NCI-H2029 (cell line): ENCODE results near the gene SDK1.
A peak's percentile ranks its signal among the peaks of the same experiment; 100 is the strongest.

Source experiments
- DNase-seq: peaks from one replicate; lab custom pipeline; 2025; lab: John Stamatoyannopoulos, UW

SDK1 gene

GRCh38 chr7:3338161-3338560 is 37.1 kb downstream of the SDK1 start:
- DNase-seq, result peak; percentile 43

- no peak for DNase-seq
Observed at GRCh38 chr7:3345699-3346481, 44.8 kb downstream of the SDK1 start.

DNA sequence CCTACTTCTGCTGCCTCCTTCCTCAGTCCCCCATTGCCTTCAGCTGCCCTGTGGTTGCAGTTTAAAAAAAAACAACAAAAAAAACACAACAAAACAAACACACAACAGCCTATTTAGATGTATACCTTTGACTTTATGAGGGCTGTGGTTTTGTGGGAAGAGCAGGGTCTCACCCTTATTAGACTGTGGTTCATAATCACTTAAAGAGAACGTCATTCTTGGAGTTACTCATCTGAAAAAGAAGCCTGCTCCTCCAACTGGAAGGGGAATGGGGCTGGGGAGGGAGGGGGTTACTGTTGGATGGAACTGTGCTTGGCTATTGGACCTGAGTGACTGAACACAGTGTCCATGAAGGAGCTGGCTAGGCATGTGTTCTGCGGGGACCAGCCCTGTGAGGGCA is 48.1 kb downstream of the SDK1 start:
- DNase-seq, result no peak

DNA sequence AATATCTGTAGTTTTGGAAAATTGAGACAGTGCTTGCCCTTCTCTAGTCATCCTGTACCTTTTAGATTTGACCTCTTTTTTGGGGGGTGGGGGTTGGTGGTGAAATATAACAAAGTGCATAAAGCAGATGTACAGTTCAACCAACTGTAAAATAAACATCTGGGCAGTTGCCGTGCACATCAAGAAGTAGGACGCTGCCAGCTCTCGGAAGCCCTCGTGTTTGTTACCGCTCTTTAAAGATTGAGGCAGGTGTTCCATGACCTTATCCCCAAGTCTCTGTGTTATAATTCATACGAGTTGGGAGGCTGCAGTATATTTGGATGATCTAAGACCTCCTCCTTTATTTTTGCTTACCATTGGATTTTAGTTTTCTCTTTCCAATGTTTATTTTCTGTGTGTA is 55.1 kb downstream of the SDK1 start:
- no peak for DNase-seq

GRCh38 chr7:3358991-3359390 is 57.9 kb downstream of the SDK1 start:
- no peak for DNase-seq

DNA sequence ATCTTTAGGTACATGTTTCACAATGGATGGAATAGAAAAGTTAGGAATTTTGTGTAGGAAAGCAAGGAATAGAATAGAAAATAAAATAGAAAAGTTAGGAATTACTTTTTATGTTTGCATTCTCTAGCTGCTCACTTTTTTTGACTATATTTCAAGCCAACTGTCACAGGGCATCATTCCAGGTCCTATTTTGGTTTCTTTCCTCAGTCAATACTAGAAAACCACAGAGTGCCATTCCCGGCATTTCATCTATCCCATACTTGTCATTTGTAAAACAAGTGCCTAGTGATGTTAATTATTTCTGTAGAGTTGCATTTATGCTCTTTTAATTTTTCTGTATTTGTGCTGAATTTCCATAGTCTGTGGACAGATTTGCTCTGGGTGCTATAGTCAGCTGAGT is 66.2 kb downstream of the SDK1 start:
- DNase-seq, result peak; percentile 3

GRCh38 chr7:3370068-3370830 is 69.2 kb downstream of the SDK1 start:
- DNase-seq, result peak; percentile 42

DNA sequence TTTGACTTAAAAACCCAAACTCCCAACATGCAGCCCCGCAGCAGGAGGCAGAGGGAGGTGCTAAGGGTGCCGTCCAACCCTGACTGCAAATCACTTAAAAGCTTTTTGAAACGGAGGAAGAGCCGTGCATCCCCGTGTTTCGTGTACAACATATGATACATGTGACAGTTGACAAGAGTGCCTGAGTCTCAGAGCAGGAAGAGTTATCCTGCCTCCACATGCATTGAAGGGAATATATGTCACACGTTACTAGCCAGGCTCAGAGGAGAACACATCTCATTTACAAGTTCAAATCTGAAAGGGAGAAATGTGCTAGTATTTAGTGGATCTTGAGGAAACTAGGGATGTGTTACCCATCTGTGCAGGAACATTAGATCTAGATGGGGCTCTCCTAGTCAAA is 69.9 kb downstream of the SDK1 start:
- DNase-seq, result no peak

DNA sequence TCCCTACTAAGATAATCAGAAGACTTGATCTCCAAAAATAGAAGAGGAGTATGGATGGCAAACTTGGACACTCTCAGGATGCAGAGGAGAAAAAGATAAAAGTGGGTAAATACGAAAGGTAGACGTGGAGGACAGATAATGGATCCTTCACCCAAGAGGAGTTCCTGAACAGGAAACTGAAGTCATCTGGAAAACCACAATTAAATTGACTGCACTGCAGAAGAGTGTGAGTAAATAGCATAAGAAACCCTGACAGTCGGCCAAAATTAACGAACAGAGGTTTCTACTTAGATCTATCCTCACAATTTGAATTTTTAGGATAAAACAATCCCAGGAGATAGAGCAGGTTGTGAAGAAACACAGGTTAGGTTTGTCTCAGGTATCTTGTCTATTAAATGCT is 70.5 kb downstream of the SDK1 start:
- DNase-seq, result peak; percentile 68

GRCh38 chr7:3374239-3374638 is 73.2 kb downstream of the SDK1 start:
- DNase-seq, result no peak

DNA sequence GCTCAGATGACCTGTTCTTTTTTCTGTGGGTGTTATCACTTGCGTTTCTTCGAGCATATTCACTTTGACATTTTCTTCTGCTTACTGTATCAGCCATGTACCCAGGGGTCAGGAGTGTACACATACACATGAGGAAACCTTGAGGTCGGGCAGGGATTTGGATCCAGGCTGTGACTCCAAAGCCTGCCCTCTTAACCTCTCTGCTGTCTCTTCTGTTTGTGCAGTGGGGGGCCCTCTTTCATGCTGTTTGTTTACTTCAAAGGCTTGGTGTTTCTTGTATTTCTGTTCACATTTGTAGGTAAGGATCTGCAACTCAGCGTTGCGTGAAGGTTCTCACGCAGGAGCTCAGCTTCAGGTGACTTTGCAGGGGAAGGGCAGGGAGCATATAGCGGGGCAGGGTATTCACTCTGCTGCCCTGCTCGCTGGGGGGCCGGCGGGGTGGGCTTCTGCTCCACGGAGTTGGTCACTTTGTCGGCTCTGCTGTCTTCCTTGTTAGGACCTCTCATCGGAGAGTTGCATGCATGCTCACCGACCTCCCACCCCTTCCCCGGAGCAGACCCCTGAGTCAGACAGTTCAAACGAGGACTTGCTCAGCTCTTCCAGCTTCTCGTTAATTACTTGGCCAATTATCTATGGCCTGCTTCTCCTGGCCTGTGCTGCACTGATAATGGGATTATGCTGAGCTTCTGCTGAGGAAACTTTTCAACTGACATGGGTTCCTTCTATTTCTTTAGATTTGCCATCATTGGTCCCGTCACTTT is 77.5 kb downstream of the SDK1 start:
- no peak for DNase-seq

DNA sequence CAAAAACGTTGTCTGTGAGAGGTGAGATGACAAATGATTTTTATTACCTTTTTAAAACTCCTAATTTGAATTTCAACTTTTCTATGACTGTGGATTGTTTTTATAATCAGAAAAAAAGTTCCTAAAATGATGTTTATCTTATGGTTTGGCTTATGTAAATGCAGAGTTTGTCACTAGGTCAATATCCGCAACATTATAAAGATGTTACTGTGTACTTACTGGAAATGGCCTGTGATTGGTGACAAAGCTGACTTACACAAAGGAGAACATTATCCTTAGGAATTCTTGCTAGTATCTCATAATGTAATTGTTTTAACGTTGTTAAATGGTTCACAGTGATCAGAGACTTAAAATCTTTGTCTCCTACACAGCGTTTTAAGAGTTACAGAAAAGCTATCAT is 79.0 kb downstream of the SDK1 start:
- DNase-seq, result no peak

DNA sequence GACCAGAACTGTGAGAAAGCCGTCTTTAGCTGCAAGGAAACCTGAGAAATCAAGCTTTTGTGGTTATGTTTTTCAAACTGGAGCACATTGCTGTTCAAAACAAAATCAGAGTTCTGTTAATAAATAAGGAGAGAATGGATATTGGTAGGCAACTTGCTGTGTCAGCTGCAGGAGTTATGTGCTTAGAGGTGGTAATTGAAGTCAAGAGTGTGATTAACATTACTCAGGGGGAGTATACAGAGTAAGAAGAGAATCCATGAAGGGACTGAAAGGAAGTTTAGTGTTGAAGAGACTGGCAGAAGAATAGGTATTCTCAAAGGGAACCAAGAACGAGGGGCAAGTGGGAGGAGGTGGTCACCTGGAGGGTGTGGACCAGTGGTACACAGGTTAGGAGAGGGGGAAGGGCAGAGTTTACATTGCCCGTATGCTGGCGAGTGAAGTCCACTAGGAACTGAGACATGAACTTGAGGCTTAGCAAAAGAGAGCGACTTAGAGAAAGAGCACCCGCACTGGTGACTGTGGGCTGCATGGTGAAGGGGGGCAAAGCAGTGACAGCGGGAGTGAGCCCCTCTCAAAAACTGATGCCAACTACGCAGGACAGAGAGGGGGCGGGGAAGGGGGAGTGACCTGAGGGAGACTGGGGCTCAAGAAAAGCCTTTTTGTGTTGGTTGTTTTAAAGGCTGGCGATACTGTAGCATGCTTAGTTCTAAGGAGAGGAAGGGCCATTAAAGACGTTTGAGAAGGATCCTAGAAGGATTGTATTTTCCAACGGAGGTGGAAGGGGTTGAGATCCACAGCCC is 80.0 kb downstream of the SDK1 start:
- no peak for DNase-seq

- DNase-seq, result no peak
Observed at GRCh38 chr7:3386423-3387190, 85.6 kb downstream of the SDK1 start.

DNA sequence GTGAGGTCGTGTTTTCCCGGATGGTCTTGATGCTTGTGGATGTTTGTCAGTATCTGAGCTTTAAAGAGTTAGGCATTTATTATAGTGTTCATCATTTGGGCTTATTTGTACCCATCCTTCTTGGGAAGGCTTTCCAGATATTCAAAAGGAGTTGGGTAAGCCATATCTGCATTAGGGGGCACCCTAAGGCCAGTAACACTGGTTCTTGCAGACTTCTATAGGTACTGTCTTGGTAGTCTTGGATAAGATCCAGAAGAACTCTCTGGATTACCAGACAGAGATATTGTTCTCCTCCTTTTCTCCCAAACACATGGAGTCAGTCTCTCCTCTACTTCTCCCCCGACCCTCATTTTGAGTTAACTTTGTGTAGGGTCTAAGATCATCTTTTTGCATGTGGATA is 92.8 kb downstream of the SDK1 start:
- no peak for DNase-seq

GRCh38 chr7:3397324-3397723 is 96.3 kb downstream of the SDK1 start:
- DNase-seq, result no peak

DNA sequence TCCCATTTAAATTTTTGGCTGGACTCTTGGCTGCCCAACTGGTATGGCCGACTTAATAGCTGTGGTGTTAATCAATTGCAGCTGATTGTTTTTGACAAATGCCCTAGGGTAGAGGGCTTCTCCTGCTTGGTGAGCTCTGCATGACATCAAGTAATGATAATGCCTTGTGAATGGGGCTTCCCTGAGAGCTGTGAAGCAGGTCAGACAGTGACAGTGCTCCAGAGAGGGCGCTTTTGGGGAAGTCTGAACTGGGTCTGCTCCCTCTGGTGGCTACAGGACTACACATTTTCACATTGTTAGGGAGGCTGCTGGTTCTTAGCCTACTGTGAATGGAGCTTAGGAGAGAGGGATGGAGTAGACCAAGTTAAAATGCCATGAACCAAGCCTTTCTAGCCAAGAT is 98.8 kb downstream of the SDK1 start:
- DNase-seq, result no peak

DNA sequence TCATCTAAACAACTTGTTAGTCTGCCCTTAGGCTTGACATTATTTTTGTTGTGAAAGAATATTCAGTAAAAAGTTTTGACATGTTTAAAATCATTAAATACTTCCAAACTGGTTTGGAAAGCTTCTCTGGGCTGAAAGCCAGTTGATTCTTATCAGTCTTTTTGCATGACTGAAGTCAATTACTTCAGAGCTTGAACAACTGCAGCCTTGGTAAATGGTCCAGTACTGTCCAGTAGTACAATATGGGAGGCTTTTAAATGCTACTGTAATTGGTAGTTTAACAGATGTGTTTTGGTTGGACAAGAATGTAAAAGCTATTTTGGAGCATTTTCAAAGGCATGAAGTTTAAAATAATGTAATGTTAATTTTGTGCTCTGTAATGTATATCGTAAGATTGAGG is 103.4 kb downstream of the SDK1 start:
- DNase-seq, result no peak

DNA sequence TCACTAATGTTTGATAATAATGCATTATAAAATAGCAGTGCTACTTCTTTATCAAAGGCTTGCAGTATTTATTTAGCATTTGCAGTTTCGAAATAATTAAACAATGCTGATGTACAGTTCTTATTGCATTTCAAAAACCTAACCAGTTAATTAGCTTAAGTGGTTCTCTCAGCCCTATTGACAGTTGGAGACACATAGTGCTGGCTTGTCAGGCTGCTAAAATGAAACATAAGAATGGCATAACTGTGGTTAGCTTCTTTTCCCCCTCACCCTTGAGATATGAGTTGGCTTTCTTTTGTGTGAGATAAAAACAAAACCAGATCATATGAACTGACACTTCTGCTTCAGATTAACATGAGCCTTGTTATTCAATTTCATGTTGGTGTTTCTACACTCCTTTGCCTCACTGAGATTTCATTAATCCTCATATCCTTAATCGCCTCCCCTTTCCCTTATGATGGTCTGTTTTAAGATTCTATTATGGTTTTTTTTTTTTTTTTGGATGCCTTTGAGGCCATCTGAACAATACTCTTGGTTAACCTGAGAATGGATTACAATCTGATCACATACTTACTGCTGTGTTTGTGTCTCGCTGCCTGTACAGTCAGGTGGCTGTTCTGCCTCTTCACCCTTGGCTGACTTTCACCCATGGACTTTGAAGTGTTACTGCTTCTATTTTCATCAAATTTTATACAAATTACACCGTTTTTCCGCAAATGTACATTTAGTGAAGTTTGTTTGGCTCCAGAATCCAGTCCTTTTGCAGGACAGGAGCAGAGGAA is 108.0 kb downstream of the SDK1 start:
- DNase-seq, result peak; percentile 43

- no peak for DNase-seq
Observed at GRCh38 chr7:3412871-3413270, 111.8 kb downstream of the SDK1 start.
